Ecto neural progenitor cell (in vitro differentiated cells): ENCODE data around the gene COBLL1.
"Not testable (repeated sequence)": the region's sequence is repeated elsewhere in the genome, so short reads cannot be mapped to it uniquely, and the experiment has no call there.

ENCODE experiments used
- DNase-seq: peaks from one replicate; pipeline ENCODE4 v3.0.0-alpha.2; 2018; ENCODE audit warnings: low spot score

The COBLL1 gene

DNA sequence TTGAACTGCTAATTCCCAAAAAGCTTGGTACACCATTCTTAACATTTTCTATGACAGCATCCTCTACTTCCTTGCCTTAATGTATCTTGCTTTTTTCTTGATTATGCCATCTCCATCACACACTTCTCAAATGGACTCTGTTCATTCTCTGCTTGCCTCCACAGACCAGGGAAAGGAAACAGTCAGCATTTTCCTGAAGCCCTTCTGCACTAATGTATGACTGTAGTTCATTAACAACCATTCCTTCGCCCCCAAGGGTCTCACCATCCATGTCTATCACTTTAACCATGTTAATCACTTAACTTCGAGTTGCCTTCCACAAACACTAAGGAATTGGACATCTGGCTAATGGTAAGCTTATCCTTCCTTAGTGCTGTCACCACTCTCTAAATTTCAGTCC, 54.8 kb downstream of the COBLL1 start:
- DNase-seq: no peak

GRCh38 chr2:164785457-164785856, 56.2 kb downstream of the COBLL1 start:
- DNase-seq: no peak

- no peak for DNase-seq
These were observed 57.2 kb downstream of the COBLL1 start for GRCh38 chr2:164784376-164784775.

- DNase-seq: no peak
These were observed 59.3 kb downstream of the COBLL1 start for GRCh38 chr2:164782323-164782722.

- DNase-seq: no peak
These were observed 60.2 kb downstream of the COBLL1 start for GRCh38 chr2:164781394-164781793.

- DNase-seq: no peak
These were observed 60.9 kb downstream of the COBLL1 start for GRCh38 chr2:164780611-164781178.

DNA sequence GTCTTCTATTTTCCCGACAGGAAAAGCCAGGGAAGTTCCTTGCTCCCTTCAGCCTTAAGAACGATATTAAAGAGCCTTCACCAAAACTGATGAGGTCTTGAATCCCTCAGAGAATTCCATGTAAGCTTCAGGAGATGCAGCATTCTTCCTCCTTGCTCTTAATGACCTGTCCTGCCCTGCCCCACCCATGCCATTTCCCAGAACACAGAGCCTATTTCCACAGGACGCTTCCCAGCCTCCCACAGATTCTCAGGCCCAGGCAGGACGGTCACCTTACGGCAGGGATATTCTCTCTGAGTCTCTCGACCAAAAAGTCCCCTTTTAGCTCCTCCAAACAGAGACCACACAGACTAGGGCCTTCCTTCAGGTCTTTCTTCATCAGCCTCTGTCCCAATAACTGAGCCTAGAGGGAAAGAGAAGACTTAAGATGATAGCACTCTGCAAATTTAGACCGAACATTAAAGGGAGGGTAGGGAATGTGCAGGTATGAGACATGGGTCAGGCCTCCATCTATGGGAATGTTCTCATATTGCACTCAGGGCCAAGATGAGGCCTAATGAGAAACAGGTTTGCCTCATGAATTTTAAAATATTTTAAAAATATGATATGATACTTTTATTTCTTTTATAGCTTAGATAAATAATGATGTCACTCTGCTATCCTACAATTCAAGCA, 62.1 kb downstream of the COBLL1 start:
- DNase-seq: no peak

DNA sequence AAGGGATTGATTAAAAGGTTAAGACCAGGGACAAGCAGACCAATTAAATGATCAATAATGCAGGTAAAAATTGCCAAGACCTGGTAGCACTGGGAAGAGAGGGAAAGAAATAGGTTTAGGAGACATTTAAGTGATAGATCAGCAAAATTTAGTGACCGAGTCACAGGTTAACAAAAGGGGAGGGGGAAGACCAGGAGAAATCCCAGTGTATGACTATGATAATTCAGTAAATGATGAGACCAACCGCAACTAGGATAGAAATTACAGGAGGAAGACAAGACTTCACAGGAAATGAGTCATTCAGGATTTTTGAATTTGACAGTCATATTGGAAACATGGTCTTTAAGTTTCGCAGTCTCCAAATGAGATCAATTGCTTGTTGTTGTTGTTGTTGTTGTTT, 62.9 kb downstream of the COBLL1 start:
- no peak for DNase-seq

DNA sequence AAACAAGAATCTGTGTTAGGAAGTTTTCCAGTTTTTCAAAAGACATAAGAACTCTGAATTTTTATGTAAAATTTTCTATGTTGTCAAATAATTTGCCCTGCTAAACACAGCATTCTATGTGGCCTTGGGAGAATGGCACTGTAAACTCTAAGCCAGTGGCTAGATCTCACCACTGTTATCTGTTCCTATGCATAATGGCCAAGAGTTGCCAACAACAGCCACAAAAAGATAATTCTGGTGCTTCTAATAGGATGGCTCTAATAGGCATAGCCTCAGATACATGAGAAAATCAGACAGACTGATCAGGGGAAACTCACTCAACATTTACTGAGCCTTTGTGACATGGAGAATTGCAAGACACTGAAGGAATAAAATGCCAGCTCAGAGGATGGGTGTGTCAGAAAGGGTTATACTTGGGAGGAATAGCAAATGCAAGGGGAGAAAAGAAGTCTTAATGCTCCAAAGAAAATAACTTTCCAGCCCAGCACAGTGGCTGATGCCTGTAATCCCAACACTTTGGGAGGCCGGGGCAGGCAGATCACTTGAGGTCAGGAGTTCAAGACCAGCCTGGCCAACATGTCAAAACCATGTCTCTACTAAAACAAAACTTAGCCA, 63.7 kb downstream of the COBLL1 start:
- no peak for DNase-seq

DNA sequence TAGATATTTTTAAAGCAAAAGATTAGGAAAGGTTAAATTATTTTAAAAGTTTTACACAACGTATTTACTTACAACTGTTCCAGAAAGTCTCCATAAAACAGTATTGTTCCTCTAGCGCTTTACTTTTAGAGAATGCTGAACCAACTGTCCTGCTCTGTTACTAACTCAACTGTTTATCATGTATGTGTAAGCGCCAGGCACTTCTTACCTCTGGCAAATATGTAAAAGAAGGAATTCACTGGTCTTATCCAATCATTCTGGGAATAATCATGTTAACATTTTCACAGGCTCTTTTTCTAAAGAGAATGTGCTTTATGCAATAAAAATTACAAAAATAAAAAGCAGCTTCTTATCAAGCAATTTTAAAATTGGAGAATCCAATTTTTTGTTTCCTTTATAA, 68.0 kb downstream of the COBLL1 start:
- no peak for DNase-seq

GRCh38 chr2:164773091-164773490, 68.5 kb downstream of the COBLL1 start:
- DNase-seq: no peak

- DNase-seq: no peak
These were observed 69.7 kb downstream of the COBLL1 start for GRCh38 chr2:164771897-164772296.

- no peak for DNase-seq
These were observed 71.2 kb downstream of the COBLL1 start for GRCh38 chr2:164770421-164770916.

GRCh38 chr2:164766954-164767320, 74.7 kb downstream of the COBLL1 start:
- DNase-seq: no peak

DNA sequence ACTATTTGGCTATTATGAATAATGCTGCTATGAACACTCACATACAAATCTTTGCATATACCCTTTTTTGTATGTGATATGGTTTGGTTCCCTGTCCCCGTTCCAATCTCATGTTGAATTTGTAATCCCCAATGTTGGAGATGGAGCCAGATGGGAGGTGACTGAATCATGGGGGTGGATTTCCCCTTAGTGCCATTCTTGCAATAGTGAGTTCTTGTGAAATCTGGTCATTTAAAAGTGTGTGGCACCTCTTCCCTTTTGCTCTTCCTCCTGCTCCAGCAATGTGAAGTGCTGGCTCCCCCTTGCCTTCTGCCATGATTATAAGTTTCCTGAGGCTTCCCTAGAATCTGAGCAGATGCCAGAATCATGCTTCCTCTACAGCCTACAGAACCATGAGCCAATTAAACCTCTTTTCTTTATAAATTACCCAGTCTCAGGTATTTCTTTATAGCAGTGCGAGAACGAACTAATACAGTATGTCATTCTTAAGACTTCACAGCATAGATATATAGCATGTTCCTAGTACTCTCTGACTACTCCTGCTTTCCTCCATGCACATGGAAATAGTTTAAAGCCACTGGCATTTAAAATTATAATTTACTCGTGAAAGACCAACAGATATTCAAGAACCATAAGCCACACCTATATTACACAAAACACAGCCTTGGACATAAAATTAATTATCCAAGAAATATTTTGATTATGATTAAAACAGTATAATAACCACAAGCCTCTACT, 75.2 kb downstream of the COBLL1 start:
- DNase-seq: no peak

DNA sequence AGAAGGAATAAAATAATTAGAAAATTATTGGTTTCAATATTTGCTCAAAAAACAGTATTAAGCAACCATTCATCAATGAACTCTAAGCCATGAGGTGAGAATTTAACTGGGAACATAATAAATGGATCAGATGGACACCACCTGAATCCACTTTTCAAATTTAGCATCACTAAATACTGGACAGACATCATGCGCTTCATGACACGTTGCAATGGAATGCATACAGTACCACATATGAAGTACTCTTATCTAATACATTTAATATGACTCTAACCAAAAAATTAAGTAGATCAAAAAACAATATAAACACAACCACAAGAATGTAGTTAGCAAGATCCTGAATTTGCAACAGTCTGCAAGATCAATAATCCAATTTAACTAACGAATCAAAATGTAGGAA, 76.6 kb downstream of the COBLL1 start:
- no peak for DNase-seq

DNA sequence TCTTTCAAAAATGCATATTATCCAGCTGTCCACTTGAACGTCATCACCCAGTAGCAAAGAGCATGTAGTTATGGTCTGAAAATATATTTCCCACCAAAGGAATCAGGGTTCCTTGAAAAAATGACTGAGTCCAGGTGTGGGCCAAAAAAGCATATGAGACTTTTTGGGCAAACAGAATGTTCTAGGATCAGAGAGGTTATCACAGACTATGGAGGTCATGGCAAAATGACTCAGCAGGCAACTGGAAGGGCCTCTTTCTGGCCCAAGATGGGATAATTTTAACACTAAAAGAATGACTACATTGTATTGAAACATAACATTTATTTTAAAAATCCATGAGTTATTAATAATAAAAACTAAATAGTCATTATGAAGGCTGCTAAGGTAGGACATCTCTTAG, 77.1 kb downstream of the COBLL1 start:
- DNase-seq: no peak

DNA sequence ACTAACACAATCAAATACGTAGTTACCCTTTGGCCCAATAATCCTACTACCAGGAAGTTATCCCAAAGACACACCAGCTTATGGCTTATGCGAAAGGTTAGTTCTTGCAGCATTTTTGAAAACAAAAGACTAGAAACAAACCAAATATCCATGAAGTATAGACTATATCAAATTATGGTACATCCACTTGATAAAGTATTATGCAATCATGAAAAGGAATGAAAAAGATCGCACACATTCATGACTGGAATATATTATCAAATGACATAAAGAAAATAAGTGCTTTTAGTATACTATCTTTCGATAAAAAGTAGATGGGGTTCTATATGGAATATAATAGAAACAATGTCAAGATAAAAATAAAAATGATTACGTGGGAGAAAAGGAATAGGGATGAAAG, 78.2 kb downstream of the COBLL1 start:
- no peak for DNase-seq

DNA sequence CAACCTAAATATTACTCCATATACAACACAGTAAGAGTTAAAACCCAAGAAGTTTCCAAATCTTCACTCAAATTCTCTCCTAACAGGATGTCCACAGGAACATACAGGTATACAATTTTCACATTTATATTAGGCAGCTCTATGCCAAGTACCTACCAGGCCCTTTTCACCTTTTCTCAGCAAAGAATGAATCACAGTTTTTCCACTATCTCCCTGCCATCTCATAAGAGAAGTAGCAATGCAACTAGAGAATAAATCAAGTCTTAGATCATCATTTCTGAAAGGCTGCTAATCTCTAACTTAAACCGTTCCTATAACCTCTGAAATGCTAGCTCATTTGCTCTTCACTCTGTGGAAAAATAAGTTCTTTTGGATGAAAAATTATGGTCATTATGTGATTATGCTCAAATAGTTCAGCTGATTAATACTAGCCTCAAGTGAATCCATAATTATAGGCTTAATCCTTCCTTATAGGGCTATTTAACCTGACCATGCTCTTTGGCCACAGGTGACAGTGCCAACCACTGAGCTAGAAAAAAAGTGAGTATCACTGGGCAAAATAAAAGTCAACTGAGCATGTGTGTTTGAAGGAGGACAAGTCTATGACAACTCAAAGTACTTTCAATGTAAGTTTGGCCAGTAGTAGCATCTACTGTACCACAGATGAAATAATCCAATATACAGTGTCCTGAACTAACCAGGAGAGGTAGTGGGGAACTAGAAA, 79.7 kb downstream of the COBLL1 start:
- no peak for DNase-seq

DNA sequence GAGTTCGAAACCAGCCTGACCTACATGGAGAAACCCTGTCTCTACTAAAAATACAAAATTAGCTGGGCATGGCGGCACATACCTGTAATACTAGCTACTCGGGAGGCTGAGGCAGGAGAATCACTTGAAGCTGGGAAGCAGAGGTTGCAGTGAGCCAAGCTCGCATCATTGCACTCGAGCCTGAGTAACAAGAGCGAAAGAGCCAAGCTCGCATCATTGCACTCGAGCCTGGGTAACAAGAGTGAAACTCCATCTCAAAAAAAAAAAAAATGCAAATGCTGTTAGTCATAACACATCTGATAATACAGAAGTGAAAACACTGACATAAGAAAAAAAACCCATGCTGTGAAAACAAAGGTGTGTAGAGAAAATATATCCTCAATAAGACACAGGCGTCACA, 80.4 kb downstream of the COBLL1 start:
- not testable (repeated sequence) for DNase-seq

DNA sequence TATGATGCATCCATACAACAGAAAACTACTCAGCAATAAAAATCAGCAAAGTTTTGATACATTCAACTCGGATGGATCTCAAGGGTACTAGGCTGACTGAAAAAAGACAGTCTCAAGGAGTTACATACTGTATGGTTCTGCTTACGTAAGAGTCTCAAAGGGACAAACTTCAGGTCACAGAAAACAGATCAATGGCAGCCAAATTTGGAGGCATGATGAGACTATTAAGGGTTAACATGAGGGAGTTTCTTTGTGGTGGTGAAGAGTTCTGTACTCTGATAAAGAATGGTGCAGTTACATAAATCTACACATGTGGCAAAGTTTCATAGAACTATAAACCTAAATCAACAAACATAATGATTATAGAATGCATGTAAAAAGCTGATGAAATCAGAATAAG, 81.4 kb downstream of the COBLL1 start:
- no peak for DNase-seq
